Natural killer cell (primary cell): ENCODE results near the gene ZNF679. TPM values are rescaled to one million over a fixed set of nuclear protein-coding genes. Genes with fewer than 3 reads are reported as not detected.
A peak's percentile ranks its signal among the peaks of the same experiment; 100 is the strongest.
"Not testable (repeated sequence)": the region's sequence is repeated elsewhere in the genome, so short reads cannot be mapped to it uniquely, and the experiment has no call there.

Experiments
- ATAC-seq, 3 donors: fragments of 150-1000 bp in 2 of 3; fragments of 200-7000 bp in 1 of 3; cut with Tn5 transposase; 1 replicate in 1 of 3; 2 replicates in 2 of 3; pipeline ENCODE4 v1.10.0; 2021; ENCODE audit warnings: mild to moderate bottlenecking in 2 of 3, moderate library complexity in 2 of 3
- DNase-seq, 2 donors: peaks; one replicate each; pipeline versions ENCODE4 v3.0.0 to v3.0.0-alpha.2; 2013 to 2021; ENCODE audit warnings: mixed read lengths in 1 of 2
- H3K27ac ChIP-seq: one replicate; pipeline ENCODE4 v1.5.1; 2013; ENCODE audit warnings: mild to moderate bottlenecking, low read length
- H3K27me3 ChIP-seq: one replicate; pipeline ENCODE4 v1.6.1; 2013; ENCODE audit warnings: low read length; ENCODE audit not compliant: control insufficient read depth, insufficient read depth
- H3K36me3 ChIP-seq: one replicate; pipeline ENCODE4 v1.6.1; 2013; ENCODE audit warnings: low read length; ENCODE audit not compliant: control insufficient read depth, insufficient read depth
- H3K4me1 ChIP-seq: one replicate; pipeline ENCODE4 v1.6.1; 2013; ENCODE audit warnings: low read length; ENCODE audit not compliant: control insufficient read depth, insufficient read depth
- H3K4me3 ChIP-seq: one replicate; pipeline ENCODE4 v1.5.1; 2013; ENCODE audit warnings: low read length
- H3K9me3 ChIP-seq: one replicate; pipeline ENCODE4 v1.6.1; 2013; ENCODE audit warnings: low read length; ENCODE audit not compliant: control insufficient read depth, insufficient read depth
- H3K27ac Mint-ChIP-seq, 2 donors: one replicate each; pipeline ENCODE4 v1.8.0; 2022; ENCODE audit warnings: mild to moderate bottlenecking in 2 of 2, mixed read lengths in 2 of 2, moderate library complexity in 1 of 2
- H3K27me3 Mint-ChIP-seq, 2 donors: one replicate each; pipeline ENCODE4 v1.8.0; 2022; ENCODE audit warnings: low read depth in 2 of 2, mixed read lengths in 2 of 2
- H3K36me3 Mint-ChIP-seq: one replicate; pipeline ENCODE4 v1.8.0; 2022; ENCODE audit warnings: mixed read lengths
- H3K4me1 Mint-ChIP-seq, 2 donors: one replicate each; pipeline ENCODE4 v1.8.0; 2022; ENCODE audit warnings: mixed read lengths in 2 of 2
- H3K4me3 Mint-ChIP-seq: one replicate; pipeline ENCODE4 v1.8.0; 2022; ENCODE audit warnings: mild to moderate bottlenecking, moderate library complexity, mixed read lengths
- H3K9me3 Mint-ChIP-seq, 2 donors: one replicate each; pipeline ENCODE4 v1.8.0; 2022; ENCODE audit warnings: mixed read lengths in 2 of 2
- WGBS: methylation state at CpG from one replicate; pipeline ENCODE4 v1.1.7; 2013; ENCODE audit warnings: missing lambda C conversion rate; ENCODE audit not compliant: insufficient coverage; 5-methylcytosine and 5-hydroxymethylcytosine counted together
- intact Hi-C: fragments of 100-400 bp; cut with micrococcal nuclease; formaldehyde crosslinking; loops from one replicate; pipeline ENCODE4 v1.14.2; 2022
- total RNA-seq, 4 donors: library from RNA; stranded (reverse); fragments of 120-200 nt in 1 of 4; gene quantifications; one replicate each; pipeline versions ENCODE4 v1.2.3 to v1.2.4, GENCODE V29; 2013 to 2022
- TF ChIP-seq, protein P1 (sequence below): fragments of 200-600 bp; IDR thresholded peaks from one replicate; pipeline ENCODE4 v1.8.0; 2022; ENCODE audit warnings: antibody characterized with exemption

ZNF679 gene
- total RNA-seq, 3 donors from 2014 or later (not counting 1 experiment from before 2014, with no cell fraction given) = not detected

GRCh38 chr7:64294701-64295420 is 66.6 kb downstream of the ZNF679 start:
- TF ChIP-seq, protein P1, sequence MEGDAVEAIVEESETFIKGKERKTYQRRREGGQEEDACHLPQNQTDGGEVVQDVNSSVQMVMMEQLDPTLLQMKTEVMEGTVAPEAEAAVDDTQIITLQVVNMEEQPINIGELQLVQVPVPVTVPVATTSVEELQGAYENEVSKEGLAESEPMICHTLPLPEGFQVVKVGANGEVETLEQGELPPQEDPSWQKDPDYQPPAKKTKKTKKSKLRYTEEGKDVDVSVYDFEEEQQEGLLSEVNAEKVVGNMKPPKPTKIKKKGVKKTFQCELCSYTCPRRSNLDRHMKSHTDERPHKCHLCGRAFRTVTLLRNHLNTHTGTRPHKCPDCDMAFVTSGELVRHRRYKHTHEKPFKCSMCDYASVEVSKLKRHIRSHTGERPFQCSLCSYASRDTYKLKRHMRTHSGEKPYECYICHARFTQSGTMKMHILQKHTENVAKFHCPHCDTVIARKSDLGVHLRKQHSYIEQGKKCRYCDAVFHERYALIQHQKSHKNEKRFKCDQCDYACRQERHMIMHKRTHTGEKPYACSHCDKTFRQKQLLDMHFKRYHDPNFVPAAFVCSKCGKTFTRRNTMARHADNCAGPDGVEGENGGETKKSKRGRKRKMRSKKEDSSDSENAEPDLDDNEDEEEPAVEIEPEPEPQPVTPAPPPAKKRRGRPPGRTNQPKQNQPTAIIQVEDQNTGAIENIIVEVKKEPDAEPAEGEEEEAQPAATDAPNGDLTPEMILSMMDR = no peak
- no peak overlapping the region for H3K27ac ChIP-seq
- 100% methylated on average over 1 of the region's 1 CpG for WGBS

DNA sequence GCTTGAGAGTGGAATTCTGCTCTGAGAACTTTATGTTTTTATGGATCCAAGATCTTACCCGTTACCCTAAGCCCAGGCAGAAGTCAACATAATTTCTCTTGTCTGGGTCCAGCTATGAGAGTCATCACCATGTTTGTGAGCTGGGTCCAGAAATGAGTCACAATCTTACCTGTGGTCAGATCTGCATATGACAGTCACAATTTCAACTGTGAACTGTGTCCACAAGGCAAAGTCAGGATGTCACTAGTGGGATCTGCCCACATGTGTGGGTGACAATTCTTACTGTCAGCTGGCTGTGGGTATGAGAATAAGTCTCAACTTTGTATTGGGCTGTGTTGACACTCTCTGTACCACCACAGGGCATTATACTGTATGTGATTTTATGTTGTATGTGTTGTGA is 69.1 kb downstream of the ZNF679 start:
- H3K27me3 ChIP-seq, H3K4me1 Mint-ChIP-seq, H3K9me3 Mint-ChIP-seq, H3K4me1 ChIP-seq, ATAC-seq, H3K36me3 Mint-ChIP-seq, H3K4me3 Mint-ChIP-seq, H3K4me3 ChIP-seq, H3K27me3 Mint-ChIP-seq, H3K9me3 ChIP-seq, DNase-seq, H3K27ac ChIP-seq, H3K36me3 ChIP-seq, H3K27ac Mint-ChIP-seq, intact Hi-C loops: not testable (repeated sequence)
- WGBS = 87% methylated on average over 1 of the region's 1 CpG

More at GRCh38 chr7:64294701-64295420, 66.6 kb downstream of the ZNF679 start:
- Histone ChIP-seq H3K27me3 (no peaks in the 10 kb centered on the region), H3K36me3 (no peaks in the 10 kb centered on the region), H3K9me3 (no peaks in the 10 kb centered on the region), H3K4me1 (no peaks in the 10 kb centered on the region), H3K4me3 (no peak overlapping the region)
- Mint-ChIP-seq H3K9me3 (no peaks in the 10 kb centered on the region), H3K27ac (no peak overlapping the region), H3K4me3 (no peak overlapping the region), H3K36me3 (no peaks in the 10 kb centered on the region), H3K4me1 (no peaks in the 10 kb centered on the region), H3K27me3 (no peaks in the 10 kb centered on the region)
- no peak for DNase-seq
- no peak for ATAC-seq
- intact Hi-C loops = no loop called here

- no peak overlapping the region for H3K27ac Mint-ChIP-seq
- H3K4me3 Mint-ChIP-seq = no peak overlapping the region
- H3K27ac ChIP-seq = no peak overlapping the region
- H3K4me1 ChIP-seq = peaks cover 5% of the 10 kb centered on the region
- ATAC-seq (no peak), DNase-seq (no peak)
- H3K27me3 Mint-ChIP-seq = no peaks in the 10 kb centered on the region
- no peaks in the 10 kb centered on the region for H3K4me1 Mint-ChIP-seq
- intact Hi-C loops = no loop called here
- H3K36me3 Mint-ChIP-seq = no peaks in the 10 kb centered on the region
- no peaks in the 10 kb centered on the region for H3K9me3 ChIP-seq
- no peaks in the 10 kb centered on the region for H3K9me3 Mint-ChIP-seq
- no peaks in the 10 kb centered on the region for H3K36me3 ChIP-seq
- WGBS = 95% methylated on average over 8 of the region's 9 CpGs
- H3K27me3 ChIP-seq = no peaks in the 10 kb centered on the region
- H3K4me3 ChIP-seq = no peak overlapping the region
- TF ChIP-seq, protein P1 = no peak
Measured at GRCh38 chr7:64300641-64301405, 72.5 kb downstream of the ZNF679 start.

- Mint-ChIP-seq H3K4me3 (peak overlapping the region; percentile 100), H3K36me3 (no peaks in the 10 kb centered on the region), H3K4me1 (peaks cover 15 to 21% of the 10 kb centered on the region in 2 donors), H3K9me3 (no peaks in the 10 kb centered on the region), H3K27ac (peak overlapping the region; percentile 96 to 97), H3K27me3 (no peaks in the 10 kb centered on the region)
- H3K27me3 ChIP-seq = no peaks in the 10 kb centered on the region
- peak overlapping the region; percentile 68 for H3K4me3 ChIP-seq
- peak; percentile 82 to 96 for DNase-seq
- H3K4me1 ChIP-seq = peaks cover 21% of the 10 kb centered on the region
- no peaks in the 10 kb centered on the region for H3K36me3 ChIP-seq
- 3% methylated on average over 33 of the region's 33 CpGs for WGBS
- H3K9me3 ChIP-seq = no peaks in the 10 kb centered on the region
- intact Hi-C loops = loop anchor here (1.0 to 2.0 kb wide), 3 partner anchors 255 to 381 kb away; partner anchors contain the start of genes ZNF107 and ZNF680
- H3K27ac ChIP-seq = peak overlapping the region; percentile 85
- peak; percentile 96 to 100 (median 98) for ATAC-seq
- TF ChIP-seq, protein P1 = peak; percentile 19
Measured at GRCh38 chr7:64307254-64308015, 79.2 kb downstream of the ZNF679 start.
